Measurements from ENCODE around the gene HTR1B. TPM values are rescaled to one million over a fixed set of nuclear protein-coding genes. Genes with fewer than 3 reads are reported as not detected.

The HTR1B gene
- not detected for total RNA-seq

GRCh38 chr6:77463308-77463860, at the start of gene HTR1B:
TSS of gene HTR1B (minus strand) at chr6:77463491. CDS start at chr6:77463403, 88 bp downstream.
- ChIA-PET CTCF (no interaction called here), POLR2A (no interaction called here)

GRCh38 chr6:77512554-77512953, 49.3 kb upstream of the HTR1B start:
- ChIA-PET CTCF (no interaction called here), POLR2A (no interaction called here)

- POLR2A ChIA-PET: no interaction called here
- CTCF ChIA-PET: no interaction called here
Measured at GRCh38 chr6:77511860-77512259, 48.6 kb upstream of the HTR1B start.

- ChIA-PET CTCF (no interaction called here), POLR2A (no interaction called here)
Measured at GRCh38 chr6:77502981-77503380, 39.7 kb upstream of the HTR1B start.

DNA sequence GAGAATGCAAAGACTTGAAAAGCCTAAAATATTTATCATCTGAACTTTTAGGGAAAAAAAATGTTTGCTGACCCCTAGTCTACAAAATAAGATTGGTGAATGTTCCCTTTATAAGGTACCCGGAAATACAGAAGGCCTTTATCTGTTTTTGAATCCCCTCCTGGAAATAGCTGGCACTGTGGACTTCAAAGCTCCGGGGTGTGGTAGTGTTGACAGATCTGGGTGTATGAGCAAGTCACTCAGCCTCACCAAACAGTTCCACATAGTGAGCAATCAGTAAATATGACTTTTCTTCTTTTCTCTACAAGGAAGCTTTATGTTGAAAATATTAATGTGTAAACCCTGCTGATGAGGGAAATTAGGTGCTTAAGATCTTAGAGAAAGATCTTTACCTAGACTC, 29.2 kb upstream of the HTR1B start:
- ChIA-PET CTCF (no interaction called here), POLR2A (no interaction called here)

- CTCF ChIA-PET: no interaction called here
Measured at GRCh38 chr6:77487808-77488425, 24.6 kb upstream of the HTR1B start.

DNA sequence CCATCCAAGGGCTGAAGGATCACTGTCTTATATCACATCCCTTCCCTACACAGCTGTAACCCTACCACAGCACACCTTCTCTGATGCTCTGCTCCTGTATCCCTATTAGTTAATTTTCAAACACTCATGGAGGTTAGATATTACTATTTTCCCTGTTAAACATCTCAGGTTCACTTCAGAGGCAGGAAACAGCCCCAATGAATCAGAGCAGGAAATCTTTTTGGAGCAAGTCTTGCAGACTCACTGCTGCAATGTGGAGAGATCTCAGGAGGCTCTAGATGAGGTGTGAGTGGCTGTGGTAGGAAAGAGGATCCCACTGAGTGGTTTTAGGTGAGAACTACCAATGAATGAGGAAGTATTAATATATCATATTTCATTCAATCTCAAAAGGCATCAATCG, 19.7 kb upstream of the HTR1B start:
- ChIA-PET POLR2A (no interaction called here), CTCF (no interaction called here)

More at GRCh38 chr6:77487808-77488425, 24.6 kb upstream of the HTR1B start:
- POLR2A ChIA-PET: no interaction called here

- POLR2A ChIA-PET: no interaction called here
- CTCF ChIA-PET: no interaction called here
Measured at GRCh38 chr6:77474973-77475372, 11.7 kb upstream of the HTR1B start.

DNA sequence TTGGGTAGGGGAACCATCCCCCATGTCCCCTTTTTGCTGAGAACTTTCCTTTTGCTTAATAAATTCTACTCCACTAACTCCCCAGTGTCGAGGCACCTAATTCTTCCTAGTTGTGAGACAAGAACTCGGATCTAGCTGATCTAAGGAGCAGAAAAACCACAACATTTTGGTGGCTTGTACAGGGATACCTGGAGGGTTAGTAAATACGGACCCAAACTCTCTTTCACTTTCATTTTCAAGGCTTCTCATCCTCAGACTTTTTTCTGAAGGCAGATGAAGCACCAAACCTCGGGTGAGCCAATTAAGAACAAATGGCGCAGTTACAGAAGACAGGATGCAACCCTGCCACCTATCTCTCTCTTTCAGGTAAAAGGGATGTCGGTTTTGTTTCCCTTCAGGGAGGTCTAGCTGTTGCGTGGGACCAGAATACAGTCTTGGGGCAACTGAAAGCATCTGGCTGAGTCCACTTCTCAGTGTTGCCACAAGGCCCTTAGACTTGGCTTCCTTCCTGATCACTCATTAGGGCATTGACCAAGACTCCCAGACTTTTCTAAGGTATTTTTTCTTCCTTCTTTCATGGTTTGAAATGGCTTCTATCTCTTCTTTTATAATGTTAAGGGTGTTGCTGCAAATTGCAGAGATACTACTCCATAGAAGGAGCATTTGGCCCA, 11.1 kb upstream of the HTR1B start:
- CTCF ChIA-PET: no interaction called here
- POLR2A ChIA-PET: no interaction called here

GRCh38 chr6:77470983-77471382, 7.7 kb upstream of the HTR1B start:
- CTCF ChIA-PET: interaction anchor here (0.5 kb wide), 1 partner anchor 20 kb away, joined by 3 read pairs; no protein-coding TSS in a partner anchor
- POLR2A ChIA-PET: no interaction called here

DNA sequence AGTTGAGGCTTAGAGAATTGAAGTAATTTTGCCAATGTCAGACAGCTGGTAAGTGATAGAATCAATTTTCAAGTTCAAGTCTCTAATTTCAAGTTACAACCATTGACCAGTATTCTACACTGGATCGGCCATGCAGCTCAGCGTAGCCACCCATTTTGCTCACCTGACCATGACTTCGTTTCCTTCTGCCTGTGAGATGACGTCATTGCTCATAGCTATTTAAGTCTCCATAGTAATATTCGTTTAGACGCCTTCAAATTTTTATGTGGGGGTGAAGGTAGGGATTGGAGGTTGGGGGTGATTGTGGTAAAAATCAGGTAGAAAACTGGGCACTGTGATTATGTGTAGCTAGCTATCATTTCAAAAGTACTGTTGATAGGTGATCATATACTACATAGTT, 5.6 kb upstream of the HTR1B start:
- ChIA-PET CTCF (no interaction called here), POLR2A (no interaction called here)

DNA sequence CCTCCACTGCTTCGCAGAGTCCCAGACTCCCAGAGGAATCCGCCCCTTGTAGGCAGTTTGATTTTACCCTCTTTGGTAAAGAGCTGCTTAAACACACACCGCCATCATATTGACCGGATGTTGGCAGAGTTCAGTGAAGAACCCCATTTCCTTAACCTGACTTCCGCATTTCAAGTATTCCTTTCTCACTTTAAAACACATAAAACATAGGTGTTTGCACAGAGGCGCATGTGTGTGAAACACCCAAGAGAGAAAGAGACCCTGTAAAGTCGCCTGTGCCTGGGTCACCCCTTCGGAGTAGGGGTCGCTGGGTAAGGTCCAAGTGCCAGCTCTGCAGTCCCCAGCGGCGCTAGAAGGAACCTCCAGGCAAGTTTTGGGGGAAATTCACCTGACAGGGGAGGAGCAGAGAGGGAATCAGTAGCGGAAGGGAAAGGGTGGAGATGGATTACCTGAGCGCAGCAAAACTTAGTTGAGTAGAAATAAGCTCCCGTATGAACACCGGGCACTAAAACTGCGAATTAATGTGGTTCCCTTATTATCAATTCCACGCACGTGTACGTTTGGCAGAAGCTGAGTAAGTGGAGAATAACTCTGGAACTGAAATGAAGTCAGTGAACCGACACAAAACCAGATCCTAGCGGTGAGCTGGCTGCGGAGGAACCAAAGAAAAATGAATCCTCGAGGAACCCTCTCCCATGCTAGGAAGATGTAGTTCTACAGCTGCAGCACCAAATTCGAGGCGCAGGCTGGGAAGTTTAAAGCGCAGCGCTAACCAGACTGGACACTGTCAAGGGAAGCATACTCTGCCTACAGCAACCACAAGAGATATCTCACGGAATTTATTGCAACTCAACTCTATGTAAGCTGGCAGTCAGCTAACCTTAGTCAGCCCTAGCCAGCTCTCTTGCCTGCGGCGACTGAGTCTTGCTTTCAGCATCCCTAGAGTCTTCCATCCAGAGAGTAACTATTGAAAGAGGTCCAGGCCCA, 3.5 kb upstream of the HTR1B start:
- ChIA-PET CTCF (interaction anchor here (1.6 to 2.0 kb wide), 2 partner anchors 10 to 20 kb away, joined by 4 read pairs; no protein-coding TSS in a partner anchor), POLR2A (no interaction called here)

DNA sequence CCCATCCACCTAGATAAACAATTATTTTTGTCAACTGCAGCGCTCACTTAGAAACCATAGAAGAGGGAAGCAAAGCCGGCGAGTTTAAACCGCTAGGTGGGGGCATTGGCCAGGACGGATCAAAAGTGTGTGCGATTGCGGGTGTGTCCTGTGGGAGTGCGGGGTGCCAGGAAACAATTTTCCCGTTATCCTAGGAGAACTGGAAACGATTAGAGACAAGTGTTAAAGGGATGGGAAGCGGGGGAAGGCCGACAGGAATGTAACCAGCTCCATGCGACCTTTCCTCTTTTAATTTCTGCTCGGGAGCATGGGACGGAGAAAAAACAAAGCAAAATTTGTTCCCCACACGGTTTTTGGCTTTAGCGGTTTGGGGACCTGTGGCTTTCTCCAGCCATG, 2.8 kb upstream of the HTR1B start:
- POLR2A ChIA-PET: no interaction called here
- CTCF ChIA-PET: interaction anchor here (1.6 to 2.0 kb wide), 2 partner anchors 9 to 20 kb away, joined by 4 read pairs; no protein-coding TSS in a partner anchor

GRCh38 chr6:77464495-77464867, 1.2 kb upstream of the HTR1B start:
- ChIA-PET POLR2A (interaction anchor here (0.6 kb wide), 1 partner anchor 623 kb away, joined by 6 read pairs; no protein-coding TSS in a partner anchor), CTCF (interaction anchor here (0.7 to 1.1 kb wide), 2 partner anchors 12 to 1139 kb away, joined by 3 to 4 read pairs; no protein-coding TSS in a partner anchor)

DNA sequence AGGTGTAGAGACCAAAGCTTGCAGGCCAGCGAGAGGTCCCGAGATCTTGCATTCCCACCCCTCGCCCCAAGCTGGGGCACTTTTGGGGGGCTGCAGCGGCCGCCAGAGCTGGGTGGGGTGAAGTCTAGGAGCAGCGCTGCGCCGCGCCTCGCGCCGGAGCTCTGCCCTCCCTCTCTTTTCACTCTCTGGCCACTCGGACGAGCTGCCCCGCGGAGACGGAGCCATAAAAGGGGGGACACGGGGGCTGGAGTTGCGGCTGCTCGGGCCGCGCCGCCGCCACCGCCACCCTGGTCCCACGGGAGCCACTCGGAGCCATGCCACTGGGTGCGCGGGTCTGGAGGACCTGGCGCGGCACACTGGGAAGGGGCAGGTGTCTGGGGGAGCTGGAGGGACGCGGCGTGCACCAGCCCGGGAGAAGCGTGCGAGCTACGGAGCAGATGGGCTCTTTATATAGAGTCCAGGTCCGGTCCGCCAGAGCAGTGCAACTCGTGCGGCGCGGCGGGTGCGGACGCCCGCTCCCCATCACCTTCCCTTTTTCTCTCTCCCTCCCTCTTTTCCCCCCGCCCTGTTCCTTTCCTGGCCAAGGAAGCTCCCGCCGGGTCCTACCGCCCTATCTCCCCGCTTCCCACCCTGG, 687 bp upstream of the HTR1B start:
- ChIA-PET CTCF (interaction anchor here (0.7 kb wide), 1 partner anchor 1140 kb away, joined by 3 read pairs; no protein-coding TSS in a partner anchor), POLR2A (interaction anchor here (0.6 kb wide), 1 partner anchor 623 kb away, joined by 6 read pairs; no protein-coding TSS in a partner anchor)

DNA sequence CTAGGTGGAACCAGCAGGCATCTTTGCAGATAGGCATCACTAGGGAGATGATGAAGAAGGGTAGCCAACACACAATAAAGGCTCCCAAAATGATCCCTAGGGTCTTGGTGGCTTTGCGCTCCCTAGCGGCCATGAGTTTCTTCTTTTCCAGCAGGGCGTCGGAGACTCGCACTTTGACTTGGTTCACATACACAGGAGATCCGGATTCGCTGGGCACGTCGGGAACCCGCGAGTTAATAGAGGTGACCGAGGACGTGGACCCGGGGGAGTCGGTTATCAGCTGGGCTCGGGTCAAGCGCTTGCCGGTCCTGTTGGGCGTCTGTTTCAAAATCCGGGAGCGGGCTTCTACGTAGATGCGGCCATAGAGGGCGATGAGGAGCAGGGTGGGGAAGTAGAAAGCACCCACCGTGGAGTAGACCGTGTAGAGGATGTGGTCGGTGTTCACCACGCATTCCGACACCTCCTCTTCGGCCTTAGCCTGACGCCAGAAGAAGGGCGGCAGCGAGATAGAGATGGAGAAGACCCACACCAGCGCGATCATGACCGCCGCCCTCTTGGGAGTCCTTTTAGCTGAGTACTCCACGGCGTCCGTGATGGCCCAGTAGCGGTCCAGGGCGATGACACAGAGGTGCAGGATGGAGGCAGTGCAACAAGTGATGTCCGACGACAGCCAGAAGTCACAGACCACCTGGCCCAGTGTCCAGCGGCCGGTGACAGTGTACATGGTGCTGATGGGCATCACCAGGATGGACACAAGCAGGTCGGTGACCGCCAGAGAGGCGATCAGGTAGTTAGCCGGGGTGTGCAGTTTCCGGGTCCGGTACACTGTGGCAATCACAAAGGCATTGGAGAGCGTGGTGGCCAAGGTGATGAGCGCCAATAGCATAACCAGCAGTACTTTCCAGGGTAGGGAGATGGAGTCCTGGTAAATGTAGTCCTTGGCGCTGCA, 658 bp downstream of the HTR1B start:
- POLR2A ChIA-PET: no interaction called here
- CTCF ChIA-PET: no interaction called here

DNA sequence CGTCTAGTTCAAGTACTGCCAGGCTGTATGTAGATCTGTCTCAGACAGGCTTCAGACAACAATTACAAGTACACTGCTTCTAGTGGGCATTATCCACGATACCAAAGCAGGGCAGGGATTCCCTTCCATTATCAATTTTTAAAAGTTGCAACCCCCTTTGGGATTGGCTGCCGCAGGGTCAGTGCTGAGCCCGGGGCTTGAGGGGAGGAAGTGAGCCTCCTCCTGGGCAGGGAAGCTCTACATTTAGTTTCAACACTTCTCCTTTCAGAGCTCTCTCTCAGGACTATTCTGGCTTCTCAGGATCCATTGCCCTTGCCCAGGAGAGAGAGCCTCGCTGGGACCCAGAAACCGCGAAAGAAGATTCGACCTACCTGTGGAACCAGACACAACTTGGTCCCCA, 1.5 kb downstream of the HTR1B start:
- ChIA-PET CTCF (no interaction called here), POLR2A (no interaction called here)

GRCh38 chr6:77458421-77458820, 4.9 kb downstream of the HTR1B start:
- ChIA-PET POLR2A (no interaction called here), CTCF (no interaction called here)

All from activated CD8-positive, alpha-beta memory T cell treated with anti-CD3 and anti-CD28 coated beads for 36 hours (primary cell).